Measurements from ENCODE around the gene XPO5. TPM values are rescaled to one million over a fixed set of nuclear protein-coding genes. Genes with fewer than 3 reads are reported as not detected.

XPO5 gene
- total and polyA plus RNA-seq, 12 donors, result 10.9 to 70.6 (median 21.9) TPM

DNA sequence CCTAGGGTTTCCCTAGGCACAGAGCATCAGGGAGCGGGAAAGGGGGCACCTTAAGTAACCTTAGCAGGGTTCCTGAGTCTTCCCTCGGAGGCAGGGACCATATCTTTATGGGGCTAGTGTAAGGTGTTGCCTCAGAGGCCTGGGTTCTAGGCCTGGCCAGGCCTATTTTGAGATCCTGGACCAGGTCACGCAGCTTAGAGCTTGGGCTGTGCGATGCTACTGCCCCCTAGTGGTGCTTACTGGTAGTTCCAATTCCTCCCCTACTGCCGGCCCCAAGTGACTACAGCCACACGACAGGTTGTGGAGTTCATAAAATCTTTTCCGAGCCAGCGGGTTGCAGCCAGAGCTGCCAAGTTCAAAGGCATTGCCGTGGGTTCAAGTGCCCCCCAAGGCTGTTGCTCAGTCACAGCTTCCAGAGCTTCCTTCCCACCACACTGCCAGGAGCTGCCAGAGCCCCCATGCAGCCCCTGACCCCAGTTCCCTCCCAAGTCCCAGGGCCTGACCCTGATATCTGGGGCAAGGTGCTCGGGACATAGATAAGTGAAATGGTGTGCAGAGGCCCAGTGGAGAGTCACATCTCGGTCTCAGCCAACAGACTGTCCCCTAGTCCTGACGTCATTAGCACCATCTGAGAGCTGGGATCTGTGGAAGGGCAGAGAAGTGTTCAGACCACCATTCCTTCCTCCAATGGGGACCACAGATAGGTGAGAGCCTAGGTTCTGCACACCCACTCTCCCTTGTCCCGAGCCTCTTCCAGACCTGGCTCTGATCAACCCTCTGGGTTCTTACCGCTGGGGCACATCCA is 69.0 kb downstream of the XPO5 start:
- Histone ChIP-seq H3K9me3 (replicated peaks in 1 of 3) (no peaks in the 10 kb centered on the region), H3K4me1 (replicated peaks in 1 of 2) (peaks cover 18% of the 10 kb centered on the region in 2 donors), H3K4me3 (no peak overlapping the region), H3K27ac (peak overlapping the region in 3 of 5 donors; percentile 27 to 70 (median 64)), H3K36me3 (replicated peaks in 1 of 2) (peaks cover 0 to 50% of the 10 kb centered on the region in 2 donors), H3K27me3 (no peaks in the 10 kb centered on the region)
- DNase-seq, result peak; percentile 80 to 95 (median 86)
- intact Hi-C loops (cut with DNase I), result loop anchor here (5.0 to 10.0 kb wide), 3 partner anchors 55 to 122 kb away; no protein-coding TSS in a partner anchor
- 22 to 32% (median 25%) methylated on average over 10 to 14 of the region's 14 CpGs for WGBS, 4 donors
- TF ChIP-seq, protein P1, sequence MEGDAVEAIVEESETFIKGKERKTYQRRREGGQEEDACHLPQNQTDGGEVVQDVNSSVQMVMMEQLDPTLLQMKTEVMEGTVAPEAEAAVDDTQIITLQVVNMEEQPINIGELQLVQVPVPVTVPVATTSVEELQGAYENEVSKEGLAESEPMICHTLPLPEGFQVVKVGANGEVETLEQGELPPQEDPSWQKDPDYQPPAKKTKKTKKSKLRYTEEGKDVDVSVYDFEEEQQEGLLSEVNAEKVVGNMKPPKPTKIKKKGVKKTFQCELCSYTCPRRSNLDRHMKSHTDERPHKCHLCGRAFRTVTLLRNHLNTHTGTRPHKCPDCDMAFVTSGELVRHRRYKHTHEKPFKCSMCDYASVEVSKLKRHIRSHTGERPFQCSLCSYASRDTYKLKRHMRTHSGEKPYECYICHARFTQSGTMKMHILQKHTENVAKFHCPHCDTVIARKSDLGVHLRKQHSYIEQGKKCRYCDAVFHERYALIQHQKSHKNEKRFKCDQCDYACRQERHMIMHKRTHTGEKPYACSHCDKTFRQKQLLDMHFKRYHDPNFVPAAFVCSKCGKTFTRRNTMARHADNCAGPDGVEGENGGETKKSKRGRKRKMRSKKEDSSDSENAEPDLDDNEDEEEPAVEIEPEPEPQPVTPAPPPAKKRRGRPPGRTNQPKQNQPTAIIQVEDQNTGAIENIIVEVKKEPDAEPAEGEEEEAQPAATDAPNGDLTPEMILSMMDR (IDR thresholded peaks at IDR 0.05), result peak; percentile 96 to 98 (median 96)
- TF ChIP-seq POLR2A (IDR thresholded peaks at IDR 0.05), result no peak

DNA sequence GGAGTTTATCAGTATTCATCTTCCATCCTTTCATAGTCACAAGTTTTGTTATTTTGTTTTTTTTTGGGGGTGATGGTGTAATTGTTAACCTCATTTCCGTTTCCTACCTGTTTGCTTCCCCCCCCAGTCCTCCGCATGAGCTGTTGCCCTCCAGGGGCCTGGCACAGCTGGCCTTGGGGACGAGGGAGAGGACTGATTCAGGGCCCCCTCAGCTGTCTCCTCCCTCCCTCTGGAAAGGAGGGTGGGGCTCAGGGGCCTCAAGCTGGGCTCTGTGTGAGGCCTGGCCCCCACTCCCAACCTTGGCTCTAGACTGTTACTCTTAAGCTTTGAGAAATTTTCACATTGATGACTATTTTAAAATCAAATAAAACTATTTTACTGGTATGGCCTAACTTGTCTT is 69.7 kb downstream of the XPO5 start:
- Histone ChIP-seq H3K27me3 (no peaks in the 10 kb centered on the region), H3K4me3 (no peak overlapping the region), H3K27ac (peak overlapping the region in 3 of 5 donors; percentile 27 to 70 (median 64)), H3K4me1 (replicated peaks in 1 of 2) (peaks cover 18% of the 10 kb centered on the region in 2 donors), H3K9me3 (replicated peaks in 1 of 3) (no peaks in the 10 kb centered on the region), H3K36me3 (replicated peaks in 1 of 2) (peaks cover 0 to 45% of the 10 kb centered on the region in 2 donors)
- TF ChIP-seq, protein P1 (IDR thresholded peaks at IDR 0.05), result no peak
- no peak for TF ChIP-seq POLR2A (IDR thresholded peaks at IDR 0.05)
- DNase-seq, result peak in 2 of 7 donors; percentile 42 to 51
- intact Hi-C loops (cut with DNase I), result loop anchor here (5.0 to 10.0 kb wide), 3 partner anchors 54 to 121 kb away; no protein-coding TSS in a partner anchor
- WGBS, 4 donors, result 36 to 61% (median 48%) methylated on average over 3 of the region's 3 CpGs

GRCh38 chr6:43505718-43506117 is 70.1 kb downstream of the XPO5 start:
- Histone ChIP-seq H3K9me3 (replicated peaks in 1 of 3) (no peaks in the 10 kb centered on the region), H3K4me3 (no peak overlapping the region), H3K27ac (peak overlapping the region in 1 of 5 donors; percentile 64), H3K27me3 (no peaks in the 10 kb centered on the region), H3K4me1 (replicated peaks in 1 of 2) (peaks cover 15% of the 10 kb centered on the region in 2 donors), H3K36me3 (replicated peaks in 1 of 2) (peaks cover 0 to 49% of the 10 kb centered on the region in 2 donors)
- TF ChIP-seq, protein P1 (IDR thresholded peaks at IDR 0.05), result no peak
- no peak for TF ChIP-seq POLR2A (IDR thresholded peaks at IDR 0.05)
- intact Hi-C loops (cut with DNase I), result loop anchor here (5.0 to 10.0 kb wide), 3 partner anchors 53 to 121 kb away; no protein-coding TSS in a partner anchor
- no peak for DNase-seq
- 54 to 72% (median 61%) methylated on average over 2 to 6 of the region's 6 CpGs for WGBS, 4 donors

GRCh38 chr6:43504756-43505593 is 70.9 kb downstream of the XPO5 start:
- Histone ChIP-seq H3K27ac (no peak overlapping the region), H3K27me3 (no peaks in the 10 kb centered on the region), H3K4me3 (no peak overlapping the region), H3K4me1 (replicated peaks in 1 of 2) (peaks cover 10 to 11% of the 10 kb centered on the region in 2 donors), H3K36me3 (replicated peaks in 1 of 2) (peaks cover 0 to 56% of the 10 kb centered on the region in 2 donors), H3K9me3 (replicated peaks in 1 of 3) (no peaks in the 10 kb centered on the region)
- no peak for DNase-seq
- no peak for TF ChIP-seq POLR2A (IDR thresholded peaks at IDR 0.05)
- TF ChIP-seq, protein P1 (IDR thresholded peaks at IDR 0.05), result no peak
- intact Hi-C loops (cut with DNase I), result loop anchor here (5.0 to 10.0 kb wide), 3 partner anchors 53 to 120 kb away; no protein-coding TSS in a partner anchor
- WGBS, 4 donors, result 92 to 94% (median 94%) methylated on average over 12 to 26 of the region's 26 CpGs

Data from adrenal gland (tissue), 12 donors.